Left ventricle myocardium inferior (tissue), 1 donor: ENCODE results near the gene SLC22A13. TPM values are rescaled to one million over a fixed set of nuclear protein-coding genes. Genes with fewer than 3 reads are reported as not detected.

Source experiments
- DNase-seq: peaks from one replicate; pipeline ENCODE4 v3.0.0-alpha.2; 2020
- H3K27ac ChIP-seq: fragments of 200-600 bp; replicated peaks from 2 replicates; pipeline ENCODE4 v1.8.0; 2021
- H3K27me3 ChIP-seq: fragments of 200-600 bp; 2 replicates; pipeline ENCODE4 v1.8.0; 2021; ENCODE audit warnings: low read depth
- H3K36me3 ChIP-seq: fragments of 200-600 bp; 2 replicates; pipeline ENCODE4 v1.8.0; 2021
- H3K4me1 ChIP-seq: fragments of 200-600 bp; 2 replicates; pipeline ENCODE4 v1.8.0; 2021
- H3K4me3 ChIP-seq: fragments of 200-600 bp; 2 replicates; pipeline ENCODE4 v1.8.0; 2021; ENCODE audit warnings: mild to moderate bottlenecking, moderate library complexity
- H3K9me3 ChIP-seq: fragments of 200-600 bp; replicated peaks from 2 replicates; pipeline ENCODE4 v1.8.0; 2021
- CTCF ChIP-seq: fragments of 200-600 bp; IDR thresholded peaks from 2 replicates; pipeline ENCODE4 v1.8.0; 2021; ENCODE audit warnings: antibody characterized with exemption, mild to moderate bottlenecking, borderline replicate concordance
- intact Hi-C: fragments of 100-400 bp; cut with micrococcal nuclease; formaldehyde crosslinking; loops from one replicate; pipeline ENCODE4 v1.11.0; 2022
- total RNA-seq: library from RNA; stranded (reverse); fragmentation: NEBNext Ultra II Directional; extraction: Animal tissue kit (Norgen Biotek cat#: 25700); gene quantifications from one replicate; pipeline ENCODE4 v1.2.1, GENCODE V29; 2021
- donor health status: DM: no; HTN: yes; CAD: no; lungs with severe emphysema.

Gene SLC22A13
- total RNA-seq, 1 donor from 2014 or later, result not detected

GRCh38 chr3:38314764-38315487, 49.3 kb downstream of the SLC22A13 start:
- H3K27me3 ChIP-seq, result no peaks in the 10 kb centered on the region
- no peak overlapping the region for H3K4me3 ChIP-seq
- DNase-seq, result no peak
- TF ChIP-seq CTCF, result no peak
- H3K9me3 ChIP-seq, result no peaks in the 10 kb centered on the region
- no peak overlapping the region for H3K27ac ChIP-seq
- intact Hi-C loops, result no loop called here
- H3K36me3 ChIP-seq, result no peaks in the 10 kb centered on the region
- H3K4me1 ChIP-seq, result no peaks in the 10 kb centered on the region

GRCh38 chr3:38315488-38316230, 50.0 kb downstream of the SLC22A13 start:
- no peak for TF ChIP-seq CTCF
- Histone ChIP-seq H3K4me3 (no peak overlapping the region), H3K27me3 (no peaks in the 10 kb centered on the region), H3K27ac (no peak overlapping the region), H3K4me1 (no peaks in the 10 kb centered on the region), H3K36me3 (no peaks in the 10 kb centered on the region), H3K9me3 (no peaks in the 10 kb centered on the region)
- intact Hi-C loops, result no loop called here
- no peak for DNase-seq

- H3K9me3 ChIP-seq, result peaks cover 5% of the 10 kb centered on the region
- H3K4me1 ChIP-seq, result no peaks in the 10 kb centered on the region
- no peaks in the 10 kb centered on the region for H3K36me3 ChIP-seq
- no peak for DNase-seq
- H3K4me3 ChIP-seq, result no peak overlapping the region
- no peak overlapping the region for H3K27ac ChIP-seq
- intact Hi-C loops, result no loop called here
- TF ChIP-seq CTCF, result no peak
- H3K27me3 ChIP-seq, result no peaks in the 10 kb centered on the region
Measured at GRCh38 chr3:38316356-38317191, 51.0 kb downstream of the SLC22A13 start.

- H3K27ac ChIP-seq, result no peak overlapping the region
- no peaks in the 10 kb centered on the region for H3K27me3 ChIP-seq
- DNase-seq, result no peak
- H3K36me3 ChIP-seq, result no peaks in the 10 kb centered on the region
- TF ChIP-seq CTCF, result no peak
- H3K4me3 ChIP-seq, result no peak overlapping the region
- peaks cover 12% of the 10 kb centered on the region for H3K9me3 ChIP-seq
- no peaks in the 10 kb centered on the region for H3K4me1 ChIP-seq
- intact Hi-C loops, result no loop called here
Measured at GRCh38 chr3:38317192-38317759, 51.7 kb downstream of the SLC22A13 start.
